Stimulated activated CD8-positive, alpha-beta memory T cell treated with anti-CD3 and anti-CD28 coated beads, Interleukin-15, amount 100 ng/mL, for 24 hours (primary cell): ENCODE measurements around the gene COX6A1.
"Not testable (repeated sequence)": the region's sequence is repeated elsewhere in the genome, so short reads cannot be mapped to it uniquely, and the experiment has no call there.

Source experiments
- DNase-seq: peaks from one replicate; pipeline ENCODE4 v3.0.0-alpha.2; 2020; ENCODE audit warnings: low read depth

The COX6A1 gene

GRCh38 chr12:120428597-120429229 lies 9.2 kb upstream of the COX6A1 start:
- DNase-seq: no peak

DNA sequence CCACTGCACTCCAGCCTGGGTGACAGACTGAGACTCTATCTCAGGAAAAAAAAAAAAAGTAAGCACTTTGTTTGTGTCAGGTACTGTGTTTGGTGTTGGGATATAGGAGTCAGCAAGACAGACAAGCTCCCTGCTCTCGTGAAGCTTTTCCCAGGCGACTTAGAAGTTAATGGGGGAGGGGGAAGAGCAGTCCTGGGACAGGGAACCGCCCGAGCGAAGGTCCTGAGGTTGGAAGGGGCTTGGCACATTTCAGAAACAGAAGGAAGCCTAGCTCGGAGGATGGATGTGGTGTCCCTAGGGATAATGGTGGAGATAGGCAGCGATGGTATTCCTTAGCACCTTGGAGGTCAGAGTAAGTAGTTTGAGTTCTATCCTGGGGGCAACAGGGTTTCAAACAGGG lies 8.5 kb upstream of the COX6A1 start:
- no peak for DNase-seq

DNA sequence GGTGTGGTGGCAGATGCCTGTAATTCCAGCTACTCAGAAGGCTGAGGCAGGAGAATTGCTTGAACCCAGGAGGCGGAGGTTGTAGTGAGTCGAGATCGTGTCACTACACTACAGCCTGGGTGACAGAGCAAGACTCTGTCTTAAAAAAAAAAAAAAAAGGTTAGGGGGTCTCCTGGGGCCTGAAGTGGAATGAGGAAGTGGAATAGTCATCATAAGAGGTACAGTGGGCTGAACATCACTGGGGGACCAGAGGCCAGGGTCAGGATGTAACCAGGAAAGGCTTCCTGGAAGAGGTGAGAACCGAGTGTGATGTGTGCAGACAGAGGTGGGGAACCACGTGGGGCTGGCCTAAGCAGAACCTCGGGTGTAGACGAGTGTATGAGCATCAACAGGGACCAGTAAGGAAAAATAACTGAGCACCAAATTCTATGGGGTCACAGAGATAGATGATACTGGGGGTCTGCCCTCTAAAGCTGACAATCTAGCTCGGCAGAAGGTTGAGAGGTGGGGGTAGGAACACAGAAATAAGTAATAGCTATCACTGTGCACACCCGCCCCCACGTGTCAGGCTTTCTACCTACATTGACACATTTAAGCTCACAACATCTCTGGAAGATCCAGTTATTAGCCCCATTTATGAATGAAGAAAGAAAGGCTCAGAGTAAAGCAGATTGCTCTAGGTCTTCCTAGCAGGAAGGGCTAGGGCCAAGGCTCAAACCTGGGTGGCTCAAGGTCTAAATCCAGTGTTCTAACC lies 5.0 kb upstream of the COX6A1 start:
- DNase-seq: no peak

DNA sequence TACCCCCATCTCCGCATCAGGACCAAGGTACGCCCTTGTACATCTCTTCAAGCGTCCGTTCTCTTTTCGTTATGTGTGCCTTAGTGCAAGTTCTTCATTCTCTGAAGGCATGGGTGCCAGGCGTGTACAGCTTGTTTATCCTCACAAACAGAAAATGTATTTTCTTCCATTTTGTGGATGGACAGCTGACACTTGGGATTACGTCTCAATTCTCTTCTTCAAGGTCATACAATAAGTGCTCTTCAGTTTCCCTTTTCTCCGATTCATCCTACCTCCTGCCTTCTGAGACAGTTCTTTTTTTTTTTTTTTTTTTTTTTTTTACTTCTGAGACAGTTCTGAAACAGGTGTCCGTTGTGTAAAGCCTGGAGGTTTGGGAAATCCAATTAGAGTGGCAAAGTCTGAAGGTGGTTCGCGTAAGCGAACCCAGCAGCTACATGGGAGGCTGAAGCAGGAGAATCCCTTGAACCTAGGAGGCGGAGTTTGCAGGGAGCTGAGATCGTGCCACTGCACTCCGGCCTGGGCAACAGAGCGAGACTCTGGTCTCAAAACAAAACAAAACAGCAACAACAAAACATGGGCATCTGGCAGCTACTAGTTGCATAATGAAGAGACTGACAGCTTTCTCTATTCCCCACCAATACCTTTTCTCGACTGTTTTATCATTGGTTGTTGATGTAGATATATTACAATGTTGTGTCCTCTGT lies 734 bp downstream of the COX6A1 start:
- DNase-seq: no peak

GRCh38 chr12:120439646-120440247 lies 1.8 kb downstream of the COX6A1 start:
- DNase-seq: peak; percentile 26

DNA sequence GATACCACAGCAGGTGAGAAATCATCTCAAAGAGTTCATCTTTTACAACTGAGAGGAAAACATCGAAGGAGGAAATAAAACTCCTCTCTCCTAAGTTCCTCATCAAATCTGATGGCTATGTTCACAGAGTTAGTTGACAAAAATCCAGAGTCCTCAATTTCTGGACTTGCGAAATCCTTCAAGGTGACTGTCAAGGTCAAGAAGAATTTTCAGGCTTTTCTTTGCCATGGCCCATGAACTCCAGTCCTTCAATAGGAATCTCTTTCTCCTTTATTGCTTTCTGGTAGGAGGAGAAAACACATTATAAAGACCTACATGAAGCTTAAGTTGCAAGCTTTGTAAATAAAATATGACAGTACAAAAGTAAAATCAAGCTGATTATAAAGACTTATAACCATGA lies 6.8 kb downstream of the COX6A1 start:
- DNase-seq: no peak

DNA sequence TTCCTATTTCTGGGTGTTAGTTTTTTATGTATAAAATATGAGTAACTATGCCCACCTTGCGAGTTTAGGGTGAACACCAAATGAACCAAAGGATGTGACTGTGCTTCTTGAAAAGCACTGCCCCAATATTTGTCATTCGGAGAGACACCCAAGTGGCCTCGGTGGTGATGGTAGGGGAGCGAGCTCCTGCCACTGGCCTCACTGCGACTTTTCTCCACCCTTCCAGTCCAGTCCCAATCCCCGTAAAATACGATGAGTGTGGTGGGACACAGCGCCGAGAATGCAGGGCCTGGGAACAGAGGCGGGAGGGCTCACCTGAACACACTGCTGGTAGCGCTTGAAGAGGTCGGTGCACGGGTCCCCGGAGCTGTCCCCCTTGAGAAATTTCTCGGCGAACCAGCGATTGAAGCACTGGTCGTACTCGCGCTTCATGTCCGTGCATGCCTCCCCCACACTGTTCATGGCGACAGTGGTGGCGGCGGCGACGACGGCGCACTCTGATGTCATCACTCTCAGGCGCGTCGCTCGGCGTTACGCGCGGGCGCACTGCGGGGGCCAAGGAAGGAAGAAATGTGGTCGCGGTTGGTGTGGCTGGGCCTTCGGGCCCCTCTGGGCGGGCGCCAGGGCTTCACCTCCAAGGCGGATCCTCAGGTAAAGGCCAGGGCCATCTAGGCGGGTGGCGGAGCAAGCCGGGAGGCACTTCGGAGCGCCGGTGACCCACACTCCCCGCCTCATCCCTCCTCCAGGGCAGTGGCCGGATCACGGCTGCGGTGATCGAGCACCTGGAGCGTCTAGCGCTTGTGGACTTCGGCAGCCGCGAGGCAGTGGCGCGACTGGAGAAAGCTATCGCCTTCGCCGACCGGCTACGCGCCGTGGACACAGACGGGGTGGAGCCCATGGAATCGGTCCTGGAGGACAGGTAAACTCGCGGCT lies 8.3 kb downstream of the COX6A1 start, which contains the start of the genes GATC and TRIAP1:
GATC (plus strand) TSS at position 534 of the 933 bp plus-strand sequence; CDS start at position 571, 37 bp downstream.
TRIAP1 (minus strand) TSS at position 474 of the 933 bp plus-strand sequence; CDS start at position 462, 12 bp downstream.
- DNase-seq: peak; percentile 88

- DNase-seq: not testable (repeated sequence)
Measured at GRCh38 chr12:120446844-120447178, 8.9 kb downstream of the COX6A1 start.

GRCh38 chr12:120447992-120448391 lies 10.1 kb downstream of the COX6A1 start:
- no peak for DNase-seq

GRCh38 chr12:120452524-120452923 lies 14.6 kb downstream of the COX6A1 start:
- DNase-seq: not testable (repeated sequence)

DNA sequence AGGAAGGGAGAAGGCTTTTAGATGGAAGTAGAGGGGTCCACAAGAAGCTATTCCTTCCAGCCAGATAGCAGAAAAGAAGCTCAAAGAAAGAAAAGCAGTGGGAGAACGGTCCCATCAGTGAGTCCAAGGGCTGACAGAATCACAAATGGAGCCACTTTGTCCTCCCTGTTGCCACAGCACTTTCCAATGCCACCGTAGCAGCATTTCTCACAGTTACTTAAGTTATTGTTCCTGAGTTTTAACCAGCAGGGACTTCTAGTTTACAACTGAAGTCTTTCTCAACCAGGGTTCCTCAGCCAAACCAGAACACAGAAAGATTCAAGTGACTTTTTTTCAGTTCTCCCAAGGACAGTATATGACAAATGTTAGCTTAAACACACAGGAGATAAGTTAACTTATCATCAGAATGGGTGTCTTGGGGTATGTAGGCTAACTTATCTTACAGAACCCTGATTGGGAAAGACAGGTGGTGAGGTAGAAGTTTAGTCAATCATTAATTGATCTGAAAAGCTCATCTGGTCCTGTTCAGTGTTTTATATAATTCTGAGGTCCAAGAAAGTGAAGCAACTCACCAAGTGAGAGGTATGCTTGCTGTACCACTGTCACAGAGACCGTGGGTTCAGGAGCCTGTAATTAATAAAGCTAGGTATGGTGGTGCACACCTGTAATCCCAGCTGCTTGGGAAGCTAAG lies 15.3 kb downstream of the COX6A1 start:
- no peak for DNase-seq

- DNase-seq: no peak
Measured at GRCh38 chr12:120453977-120454376, 16.1 kb downstream of the COX6A1 start.

DNA sequence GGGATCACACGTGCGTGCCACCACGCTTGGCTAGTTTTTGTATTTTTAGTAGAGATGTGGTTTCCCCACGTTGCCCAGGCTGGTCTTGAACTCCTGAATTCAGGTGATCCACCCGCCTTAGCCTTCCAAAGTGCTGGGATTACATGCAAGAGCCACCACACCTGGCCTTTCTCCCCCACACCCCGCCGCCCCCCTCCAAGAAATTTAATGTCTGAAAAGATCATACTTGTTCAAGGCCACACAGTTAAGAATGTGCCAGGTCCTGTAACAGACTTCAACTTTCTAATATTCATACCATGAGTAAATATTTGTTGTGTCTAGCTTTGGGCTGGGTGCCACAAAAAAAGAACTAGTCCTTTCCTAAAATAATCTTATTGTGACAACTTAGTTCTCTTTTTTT lies 17.4 kb downstream of the COX6A1 start:
- no peak for DNase-seq

DNA sequence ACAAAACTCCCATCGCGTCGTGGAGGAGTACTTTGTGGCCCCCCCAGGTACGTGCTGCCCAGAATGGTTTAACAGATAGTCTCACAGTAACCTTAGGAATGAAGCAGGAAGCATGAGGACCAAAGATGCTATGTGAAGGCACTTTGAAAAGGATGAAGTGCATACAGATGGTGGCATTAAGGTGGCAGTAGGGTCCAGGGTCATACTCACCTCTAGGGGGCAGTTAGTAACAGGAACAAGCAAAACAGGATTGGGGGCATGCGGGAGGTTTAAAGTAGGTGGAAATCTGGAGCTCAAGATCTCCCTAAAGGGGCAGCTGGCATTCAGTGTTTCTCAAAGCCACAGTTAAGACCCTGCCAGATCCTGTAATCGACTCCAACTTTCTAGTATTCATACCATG lies 19.2 kb downstream of the COX6A1 start:
- no peak for DNase-seq

- no peak for DNase-seq
Measured at GRCh38 chr12:120460157-120460556, 22.2 kb downstream of the COX6A1 start.

DNA sequence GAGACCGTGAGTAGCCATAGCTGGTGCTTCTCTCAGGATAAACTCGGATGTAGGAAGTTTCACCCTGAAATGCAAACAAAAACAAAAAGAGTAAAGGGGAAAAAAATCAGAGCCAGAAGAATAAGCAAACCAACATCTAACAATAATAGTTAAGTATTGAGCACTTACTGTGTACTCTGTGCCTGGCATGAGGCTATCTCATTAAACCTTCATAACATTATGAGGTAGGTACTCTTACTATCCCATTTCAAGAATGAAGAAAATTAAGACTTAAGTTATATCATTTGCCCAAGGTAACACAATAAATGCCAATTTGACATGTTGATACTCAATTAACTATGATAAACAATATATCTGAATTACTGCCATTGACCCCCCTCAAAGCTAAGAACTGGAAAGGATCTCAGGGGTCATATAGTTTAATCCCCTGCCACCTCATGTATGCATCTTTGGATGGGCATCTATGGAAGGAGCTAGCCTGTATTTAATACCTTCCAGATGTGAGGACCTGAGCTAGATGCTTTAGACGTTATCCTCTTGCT lies 24.3 kb downstream of the COX6A1 start:
- DNase-seq: no peak

DNA sequence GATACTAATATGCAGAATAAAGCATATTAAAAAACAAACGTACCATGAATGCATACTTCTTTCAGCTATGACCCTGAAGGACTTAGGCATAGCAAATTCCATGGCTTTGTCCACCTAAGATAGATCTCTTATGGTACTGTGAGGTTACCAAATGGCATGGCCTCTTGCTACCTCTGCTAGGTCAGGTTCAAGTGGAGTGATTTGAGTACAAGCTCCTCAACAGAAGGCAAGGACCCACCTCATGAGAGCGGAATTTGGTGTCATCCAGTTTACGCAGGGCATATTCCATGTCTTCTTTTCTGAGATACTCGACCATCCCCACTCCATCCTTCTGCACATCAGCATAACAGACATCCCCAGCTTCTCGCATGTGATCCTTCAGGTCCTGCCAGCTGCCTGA lies 25.8 kb downstream of the COX6A1 start:
- no peak for DNase-seq

GRCh38 chr12:120465756-120466155 lies 27.8 kb downstream of the COX6A1 start:
- no peak for DNase-seq

DNA sequence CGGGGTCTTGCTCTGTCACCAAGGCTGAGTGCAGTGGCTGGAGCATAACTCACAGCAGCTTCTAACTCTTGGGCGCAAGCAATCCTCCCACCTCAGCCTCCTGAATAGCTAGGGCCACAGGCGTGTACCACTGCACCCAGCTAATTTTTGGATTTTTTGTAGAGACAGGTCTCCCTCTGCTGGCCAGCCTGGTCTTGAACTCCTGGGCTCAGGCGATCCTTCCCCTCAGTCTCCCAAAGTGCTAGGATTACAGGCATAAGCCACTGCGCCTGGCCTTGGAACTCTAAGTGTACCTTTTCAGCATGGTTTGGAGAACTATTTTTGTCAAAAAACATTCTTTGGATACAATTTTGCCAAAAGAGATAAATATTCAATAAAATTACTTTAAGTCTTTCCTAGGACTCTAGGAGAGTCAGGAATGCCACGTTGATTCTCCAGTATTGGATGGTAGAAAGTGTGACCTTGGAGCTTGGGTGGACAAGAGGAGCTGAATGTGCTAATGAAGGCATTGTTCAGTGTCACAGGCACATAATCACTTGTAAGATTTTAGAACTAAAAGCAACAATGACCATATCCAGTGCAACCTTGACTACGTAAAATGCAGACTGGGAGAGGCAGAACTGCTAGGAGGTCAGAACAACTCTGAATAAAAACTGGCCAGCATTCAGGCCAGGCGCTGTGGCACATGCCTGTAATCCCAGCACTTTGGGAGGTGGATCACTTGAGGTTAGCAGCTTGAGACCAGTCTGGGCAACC lies 28.8 kb downstream of the COX6A1 start:
- no peak for DNase-seq

GRCh38 chr12:120467439-120467838 lies 29.5 kb downstream of the COX6A1 start:
- no peak for DNase-seq
